IMR-90 (cell line): Measurements from ENCODE around the gene USP10. TPM values are rescaled to one million over a fixed set of nuclear protein-coding genes. Genes with fewer than 3 reads are reported as not detected.

Experiments used
- ATAC-seq: fragments of 200-7000 bp; cut with Tn5 transposase; 2 replicates; pipeline ENCODE4 v1.9.1; 2020; ENCODE audit warnings: low read depth, mild to moderate bottlenecking, moderate library complexity
- BruUV-seq: library from RNA; stranded (reverse); fragments of 400-500 nt; replicated peaks from 2 replicates; lab custom pipeline; 2021; lab: Mats Ljungman, UMichigan
- CTCF ChIA-PET: fragments of 300-600 bp; formaldehyde crosslinking; extraction: SDS; loops from one replicate; lab custom pipeline; 2021; ENCODE audit warnings: antibody characterized with exemption; lab: Yijun Ruan, JAX
- POLR2A ChIA-PET: fragments of 300-600 bp; sonication (Branson Sonifier 250); formaldehyde crosslinking; loops from one replicate; lab custom pipeline; 2022; ENCODE audit warnings: antibody characterized with exemption; ENCODE audit not compliant: unreplicated experiment; lab: Charles Lee
- DNase-seq: peaks from one replicate; pipeline ENCODE4 v3.0.0; 2013
- H2AFZ ChIP-seq: replicated peaks from 2 replicates; pipeline ENCODE3; 2013; ENCODE audit warnings: low read length, mild to moderate bottlenecking; ENCODE audit not compliant: poor library complexity
- H2AK5ac ChIP-seq: 2 replicates; pipeline ENCODE4 v1.6.1; 2013; ENCODE audit warnings: low read depth, low read length, inconsistent platforms
- H2AK9ac ChIP-seq: replicated peaks from 2 replicates; pipeline ENCODE3; 2013; ENCODE audit warnings: mild to moderate bottlenecking, low read depth, low read length, moderate library complexity; ENCODE audit not compliant: poor library complexity
- H2BK120ac ChIP-seq: 2 replicates; pipeline ENCODE4 v1.6.1; 2013; ENCODE audit warnings: low read depth, low read length, inconsistent platforms
- H2BK15ac ChIP-seq: 3 replicates; pipeline ENCODE4 v1.6.1; 2013; ENCODE audit warnings: low read depth, low read length, inconsistent platforms
- H2BK20ac ChIP-seq: 2 replicates; pipeline ENCODE4 v1.6.1; 2013; ENCODE audit warnings: low read depth, mild to moderate bottlenecking, inconsistent platforms, low read length, moderate library complexity
- H2BK5ac ChIP-seq: 2 replicates; pipeline ENCODE4 v1.6.1; 2013; ENCODE audit warnings: mild to moderate bottlenecking, low read depth, low read length, inconsistent platforms; ENCODE audit not compliant: poor library complexity, severe bottlenecking
- H3K14ac ChIP-seq: replicated peaks from 2 replicates; pipeline ENCODE4 v1.6.1; 2013; ENCODE audit warnings: low read depth, low read length, inconsistent platforms
- H3K18ac ChIP-seq: 2 replicates; pipeline ENCODE4 v1.6.1; 2013; ENCODE audit warnings: low read depth, low read length, control low read depth
- H3K23ac ChIP-seq: 2 replicates; pipeline ENCODE4 v1.6.1; 2013; ENCODE audit warnings: low read depth, low read length, inconsistent platforms
- H3K27ac ChIP-seq: 2 replicates; pipeline ENCODE4 v1.5.1; 2013; ENCODE audit warnings: mild to moderate bottlenecking, control low read depth, low read length; ENCODE audit not compliant: insufficient read depth
- H3K27me3 ChIP-seq: 2 replicates; pipeline ENCODE4 v1.6.1; 2013; ENCODE audit warnings: low read length; ENCODE audit not compliant: control insufficient read depth, insufficient read depth
- H3K36me3 ChIP-seq: 2 replicates; pipeline ENCODE4 v1.6.1; 2013; ENCODE audit warnings: low read length, mixed read lengths; ENCODE audit not compliant: control insufficient read depth, insufficient read depth
- H3K4ac ChIP-seq: 2 replicates; pipeline ENCODE4 v1.6.1; 2013; ENCODE audit warnings: low read depth, low read length, inconsistent platforms
- H3K4me1 ChIP-seq: 2 replicates; pipeline ENCODE4 v1.6.1; 2013; ENCODE audit warnings: low read length, mixed read lengths; ENCODE audit not compliant: control insufficient read depth, insufficient read depth
- H3K4me2 ChIP-seq: 2 replicates; pipeline ENCODE4 v1.6.1; 2013; ENCODE audit warnings: low read depth, mild to moderate bottlenecking, control low read depth, low read length, moderate library complexity
- H3K4me3 ChIP-seq: 2 replicates; pipeline ENCODE4 v1.5.1; 2013; ENCODE audit warnings: low read depth, mild to moderate bottlenecking, control low read depth, low read length, moderate library complexity; ENCODE audit not compliant: insufficient read depth
- H3K56ac ChIP-seq: 2 replicates; pipeline ENCODE4 v1.6.1; 2013; ENCODE audit warnings: low read length, inconsistent platforms; ENCODE audit not compliant: insufficient read depth; ENCODE audit errors: extremely low read depth
- H3K79me1 ChIP-seq, 2 experiments: 2 replicates each; pipeline ENCODE4 v1.6.1; 2013; ENCODE audit warnings: low read length in 2 of 2, inconsistent platforms in 1 of 2, low read depth in 1 of 2
- H3K9ac ChIP-seq: 2 replicates; pipeline ENCODE4 v1.6.1; 2013; ENCODE audit warnings: low read depth, low read length, control low read depth
- H3K9me1 ChIP-seq: 2 replicates; pipeline ENCODE4 v1.6.1; 2013; ENCODE audit warnings: low read length, inconsistent platforms; ENCODE audit not compliant: insufficient read depth
- H3K9me3 ChIP-seq: 2 replicates; pipeline ENCODE4 v1.6.1; 2013; ENCODE audit warnings: low read length; ENCODE audit not compliant: control insufficient read depth, insufficient read depth
- H4K20me1 ChIP-seq: 2 replicates; pipeline ENCODE4 v1.6.1; 2013; ENCODE audit warnings: low read length, inconsistent platforms; ENCODE audit not compliant: insufficient read depth
- H4K5ac ChIP-seq: 2 replicates; pipeline ENCODE4 v1.6.1; 2013; ENCODE audit warnings: mild to moderate bottlenecking, low read depth, low read length, control low read depth
- H4K8ac ChIP-seq, 2 experiments: 2 replicates each; pipeline ENCODE4 v1.6.1; 2013; ENCODE audit warnings: low read depth in 2 of 2, low read length in 2 of 2, control low read depth in 1 of 2, inconsistent platforms in 1 of 2
- H4K91ac ChIP-seq: 2 replicates; pipeline ENCODE4 v1.6.1; 2013; ENCODE audit warnings: low read depth, low read length, inconsistent platforms; ENCODE audit not compliant: insufficient read depth
- MAZ ChIP-seq: IDR thresholded peaks from 2 replicates; pipeline ENCODE4 v1.6.1; 2012; ENCODE audit warnings: low read depth, mild to moderate bottlenecking, low read length, improper control_type of control experiment, moderate library complexity, borderline replicate concordance
- WGBS, 2 experiments: methylation state at CpG; one replicate each; pipeline versions ENCODE4 v1.1.5 to v1.1.7; 2013; ENCODE audit warnings: missing lambda C conversion rate in 2 of 2; ENCODE audit not compliant: insufficient read length in 1 of 2; ENCODE audit errors: extremely low coverage in 2 of 2; 5-methylcytosine and 5-hydroxymethylcytosine counted together
- dilution Hi-C: fragments of 300-500 bp; cut with HindIII; formaldehyde crosslinking; loops from one replicate; pipeline ENCODE4 v1.14.3; 2018; ENCODE audit warnings: low sequenced_read_pairs; ENCODE audit not compliant: unreplicated experiment
- in situ Hi-C: fragments of 300-500 bp; cut with MboI; formaldehyde crosslinking; loops from 3 replicates; pipeline ENCODE4 v1.14.3; 2019; ENCODE audit warnings: low sequenced_read_pairs, inconsistent platforms, mixed read lengths
- intact Hi-C: fragments of 100-400 bp; cut with micrococcal nuclease; formaldehyde crosslinking; loops from 2 replicates; pipeline ENCODE4 v1.10.0; 2022
- polyA plus RNA-seq, 3 experiments: library from polyadenylated mRNA; depleted of rRNA; stranded (reverse); fragments of >200 nt; gene quantifications; 2 replicates each; pipeline ENCODE4 v1.2.3, GENCODE V29; 2012; ENCODE audit warnings: low replicate concordance in 1 of 3
- total RNA-seq: library from RNA; depleted of rRNA; stranded (reverse); fragments of >200 nt; gene quantifications from 2 replicates; pipeline ENCODE4 v1.2.3, GENCODE V29; 2012

USP10 gene
- total and polyA plus RNA-seq, 2 of the 4 experiments (the other 2 are of a cell fraction) = 54.3 to 79.0 TPM

GRCh38 chr16:84709609-84710008, 9.8 kb downstream of the USP10 start:
- Histone ChIP-seq H2BK5ac (no peak overlapping the region), H3K4me1 (peaks cover 5% of the 10 kb centered on the region), H3K9ac (no peak overlapping the region), H2AK5ac (no peak overlapping the region), H4K20me1 (peaks cover 94% of the 10 kb centered on the region), H3K18ac (no peak overlapping the region), H3K79me1 (peaks cover 4 to 76% of the 10 kb centered on the region in 2 experiments; a peak in 3 of 4 replicates), H3K9me1 (peaks cover 39% of the 10 kb centered on the region), H4K8ac (no peak overlapping the region), H4K5ac (no peak overlapping the region), H2AFZ (no peak overlapping the region), H3K56ac (no peak overlapping the region), H2AK9ac (no peak overlapping the region), H2BK20ac (no peak overlapping the region), H3K4me3 (no peak overlapping the region), H4K91ac (no peak overlapping the region), H3K9me3 (no peaks in the 10 kb centered on the region), H3K36me3 (peaks cover 2% of the 10 kb centered on the region; the same call in 1 of the 2 replicates), H2BK15ac (no peak overlapping the region), H3K27me3 (no peaks in the 10 kb centered on the region), H3K4me2 (no peak overlapping the region), H2BK120ac (no peak overlapping the region), H3K27ac (no peak overlapping the region), H3K23ac (0 out of 2 replicates have a peak overlapping the region, but pooled peaks have one; percentile 31), H3K14ac (no peak overlapping the region), H3K4ac (no peak overlapping the region)
- dilution Hi-C loops (no loop called here), in situ Hi-C loops (loop anchor here (25.0 kb wide), 1 partner anchor 422 kb away; the partner anchor contains the start of gene WFDC1), intact Hi-C loops (no loop called here)
- no peak for DNase-seq
- POLR2A ChIA-PET = no interaction called here
- ATAC-seq = no peak
- no peak for TF ChIP-seq MAZ
- no TSS peak for BruUV-seq
- CTCF ChIA-PET = interaction anchor here (0.8 kb wide), 1 partner anchor 30 kb away, joined by 3 read pairs; no protein-coding TSS in a partner anchor
- WGBS, 2 experiments = 93% methylated on average over 7 of the region's 10 CpGs; no CpG with 5 or more reads in 1 of the 2 experiments
